ENCODE data around the gene HS1BP3.

GRCh38 chr2:20680744-20681375, 30.0 kb upstream of the HS1BP3 start:
- TF ChIP-seq CTCF (IDR thresholded peaks at IDR 0.05; ENCODE audit: borderline replicate concordance, extremely low read depth, low read length, poor library complexity, severe bottlenecking), result no peak
- no peak for TF ChIP-seq EZH2 (IDR thresholded peaks at IDR 0.05; ENCODE audit: borderline replicate concordance, low read depth, low read length, severe bottlenecking)

Data from DND-41 (cell line).